ENCODE measurements around the gene MZT2A. TPM values are rescaled to one million over a fixed set of nuclear protein-coding genes. Genes with fewer than 3 reads are reported as not detected.
"Not testable (repeated sequence)": the region's sequence is repeated elsewhere in the genome, so short reads cannot be mapped to it uniquely, and the experiment has no call there.

The MZT2A gene
- total RNA-seq, 1 experiment from 2014 or later = 143 TPM

DNA sequence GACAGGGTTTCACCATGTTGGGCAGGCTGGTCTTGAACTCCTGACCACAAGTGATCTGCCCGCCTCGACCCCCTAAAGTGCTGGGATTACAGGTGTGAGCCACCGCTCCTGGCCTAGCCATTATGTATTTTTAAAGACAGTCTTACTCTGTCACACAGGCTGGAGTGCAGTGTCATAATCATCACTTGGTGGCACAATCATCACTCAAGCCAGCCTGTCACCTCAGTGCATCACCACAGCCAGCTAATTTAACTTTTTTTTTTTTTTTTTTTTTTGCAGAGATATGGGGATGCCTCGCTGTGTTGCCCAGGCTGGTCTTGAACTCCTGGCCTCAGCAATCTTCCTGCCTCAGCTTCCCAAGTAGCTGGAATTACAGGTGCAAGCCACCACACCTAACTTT, 11.4 kb upstream of the MZT2A start:
- in situ Hi-C loops (cut with HindIII; ENCODE audit: low pct_unique_long_range_greater_than_20kb, low sequenced_read_pairs); intact Hi-C loops (cut with micrococcal nuclease; ENCODE audit: unreplicated experiment); DNase-seq (ENCODE audit: low read depth, low spot score); H3K27ac ChIP-seq (ENCODE audit: low read length); H3K4me1 ChIP-seq (ENCODE audit: control insufficient read depth, insufficient read depth, low read length); POLR2A ChIA-PET; CTCF ChIA-PET; ATAC-seq; H3K36me3 ChIP-seq (ENCODE audit: control insufficient read depth, insufficient read depth, low read length); H3K27me3 ChIP-seq (ENCODE audit: control insufficient read depth, insufficient read depth, low read length); BruUV-seq (replicated peaks); H3K4me3 ChIP-seq (ENCODE audit: low read depth in 2 of 2, low read length in 2 of 2); H3K9me3 ChIP-seq (ENCODE audit: control insufficient read depth, insufficient read depth, low read depth, low read length): not testable (repeated sequence)

DNA sequence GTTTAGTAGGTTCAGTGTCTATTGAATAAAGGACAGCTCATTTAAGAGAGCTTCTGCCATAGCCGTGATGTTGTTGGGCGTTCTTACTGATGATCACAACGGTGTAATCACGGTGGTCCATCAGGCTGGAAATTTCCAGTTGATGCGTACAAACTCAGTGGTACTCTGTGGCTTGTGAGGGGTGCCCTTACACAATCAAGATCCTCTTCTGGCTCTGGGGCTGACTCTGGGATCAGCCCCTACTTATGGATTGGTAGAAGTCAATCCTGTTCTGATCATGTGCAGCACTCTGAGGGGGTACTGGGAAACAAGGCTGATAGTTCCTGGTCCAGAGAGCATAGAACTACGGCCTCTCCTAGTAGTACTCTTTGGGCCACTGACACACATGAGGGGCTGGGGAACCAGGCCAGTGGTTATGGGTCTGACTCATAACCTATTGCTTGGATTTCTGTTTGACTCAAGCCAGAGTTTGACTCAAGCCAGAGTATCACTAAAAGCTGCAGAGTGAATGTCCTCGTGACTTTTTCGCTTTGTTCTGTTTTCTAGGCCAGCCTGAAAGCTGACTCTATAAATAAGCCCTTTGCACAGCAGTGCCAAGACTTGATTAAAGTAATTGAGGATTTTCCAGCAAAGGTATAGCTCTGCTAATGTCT, 6.2 kb upstream of the MZT2A start:
- H3K27me3 ChIP-seq (ENCODE audit: control insufficient read depth, insufficient read depth, low read length); H3K4me1 ChIP-seq (ENCODE audit: control insufficient read depth, insufficient read depth, low read length); POLR2A ChIA-PET; intact Hi-C loops (cut with micrococcal nuclease; ENCODE audit: unreplicated experiment); H3K4me3 ChIP-seq (ENCODE audit: low read depth in 2 of 2, low read length in 2 of 2); BruUV-seq (replicated peaks); DNase-seq (ENCODE audit: low read depth, low spot score); in situ Hi-C loops (cut with HindIII; ENCODE audit: low pct_unique_long_range_greater_than_20kb, low sequenced_read_pairs); H3K36me3 ChIP-seq (ENCODE audit: control insufficient read depth, insufficient read depth, low read length); ATAC-seq; H3K9me3 ChIP-seq (ENCODE audit: control insufficient read depth, insufficient read depth, low read depth, low read length); CTCF ChIA-PET; H3K27ac ChIP-seq (ENCODE audit: low read length): not testable (repeated sequence)

- H3K27ac ChIP-seq (ENCODE audit: low read length); H3K36me3 ChIP-seq (ENCODE audit: control insufficient read depth, insufficient read depth, low read length); H3K9me3 ChIP-seq (ENCODE audit: control insufficient read depth, insufficient read depth, low read depth, low read length); ATAC-seq; intact Hi-C loops (cut with micrococcal nuclease; ENCODE audit: unreplicated experiment); DNase-seq (ENCODE audit: low read depth, low spot score); in situ Hi-C loops (cut with HindIII; ENCODE audit: low pct_unique_long_range_greater_than_20kb, low sequenced_read_pairs); CTCF ChIA-PET; BruUV-seq (replicated peaks); H3K4me1 ChIP-seq (ENCODE audit: control insufficient read depth, insufficient read depth, low read length); H3K27me3 ChIP-seq (ENCODE audit: control insufficient read depth, insufficient read depth, low read length); H3K4me3 ChIP-seq (ENCODE audit: low read depth in 2 of 2, low read length in 2 of 2); POLR2A ChIA-PET: not testable (repeated sequence)
Observed at GRCh38 chr2:131495506-131495905, 3.3 kb upstream of the MZT2A start.

DNA sequence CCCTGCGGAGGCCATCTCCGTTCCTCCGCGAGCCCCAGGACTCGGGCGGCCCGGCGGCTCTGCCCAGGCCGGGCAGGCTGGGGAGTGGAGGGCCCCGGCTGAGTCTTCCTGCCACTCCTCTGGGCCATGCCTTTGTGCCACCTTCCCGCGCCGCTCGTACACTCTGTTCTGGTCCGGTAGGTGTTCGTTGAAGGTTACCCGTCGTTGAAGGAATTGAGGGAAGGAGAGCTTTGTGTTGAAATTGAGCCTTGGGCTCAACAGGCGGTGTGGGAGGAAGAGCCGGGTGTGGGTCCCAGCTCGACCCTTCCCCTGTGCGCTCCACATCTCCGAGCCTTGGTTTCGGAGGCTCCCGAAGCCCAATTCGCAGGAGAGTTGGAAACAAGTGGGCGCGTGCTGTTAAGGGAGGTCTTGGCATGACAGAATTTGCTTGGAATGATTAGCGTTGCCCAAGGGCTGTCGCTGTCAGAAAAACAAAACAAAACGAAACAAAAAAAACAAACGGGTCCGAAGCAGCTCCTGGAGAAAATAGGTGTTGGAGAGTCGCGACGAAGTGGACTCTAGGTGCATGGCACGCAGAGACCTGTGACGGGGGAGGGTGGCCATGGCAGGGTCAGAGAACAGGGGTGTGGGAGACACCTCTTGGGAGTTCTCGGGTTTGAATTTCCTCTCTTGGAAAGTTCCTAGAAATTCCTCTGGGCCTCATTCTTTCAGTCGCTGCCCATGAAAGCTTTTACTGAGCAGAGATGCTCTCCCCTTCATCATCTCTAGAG, 1.2 kb upstream of the MZT2A start:
- TSS peak; percentile 87 for BruUV-seq (replicated peaks)

More for the DNA sequence above, 1.2 kb upstream of the MZT2A start:
- peak overlapping the region; percentile 70 to 97 for H3K4me3 ChIP-seq (ENCODE audit: low read depth in 2 of 2, low read length in 2 of 2)
- no peaks in the 10 kb centered on the region for H3K9me3 ChIP-seq (ENCODE audit: control insufficient read depth, insufficient read depth, low read depth, low read length)
- no peaks in the 10 kb centered on the region; the same call in 1 of the 2 replicates for H3K36me3 ChIP-seq (ENCODE audit: control insufficient read depth, insufficient read depth, low read length)
- H3K27ac ChIP-seq (ENCODE audit: low read length) = peak overlapping the region; percentile 73
- H3K4me1 ChIP-seq (ENCODE audit: control insufficient read depth, insufficient read depth, low read length) = no peaks in the 10 kb centered on the region
- POLR2A ChIA-PET = no interaction called here
- intact Hi-C loops (cut with micrococcal nuclease; ENCODE audit: unreplicated experiment) = no loop called here
- in situ Hi-C loops (cut with HindIII; ENCODE audit: low pct_unique_long_range_greater_than_20kb, low sequenced_read_pairs) = no loop called here
- CTCF ChIA-PET = interaction anchor here (1.2 kb wide), 1 partner anchor 180 kb away, joined by 8 read pairs; no protein-coding TSS in a partner anchor
- ATAC-seq (peak; percentile 46), DNase-seq (ENCODE audit: low read depth, low spot score) (no peak)
- TF ChIP-seq SIN3A (IDR thresholded peaks at IDR 0.05; ENCODE audit: borderline replicate concordance, insufficient read depth, low read depth, low read length) = no peak
- 0 out of 2 replicates have a peak, but pooled peaks have one; percentile 40 for TF ChIP-seq TCF7L2 (IDR thresholded peaks at IDR 0.05; ENCODE audit: low read depth, low read length)
- no peaks in the 10 kb centered on the region for H3K27me3 ChIP-seq (ENCODE audit: control insufficient read depth, insufficient read depth, low read length)

All from Panc1 (cell line).